Osteoblast (primary cell): Measurements from ENCODE around the gene TRIM71. TPM values are rescaled to one million over a fixed set of nuclear protein-coding genes. Genes with fewer than 3 reads are reported as not detected.

Experiments
- DNase-seq: peaks from one replicate; pipeline ENCODE4 v3.0.0; 2011; ENCODE audit warnings: low spot score, mixed read lengths; ENCODE audit not compliant: insufficient read length; ENCODE audit errors: missing footprints
- H2AFZ ChIP-seq: 2 replicates; pipeline ENCODE4 v1.6.0; 2011; ENCODE audit warnings: mild to moderate bottlenecking, low read length
- H3K27ac ChIP-seq: 2 replicates; pipeline ENCODE4 v1.5.1; 2011; ENCODE audit warnings: mild to moderate bottlenecking, low read depth, low read length, moderate library complexity
- H3K27me3 ChIP-seq: 2 replicates; pipeline ENCODE4 v1.6.0; 2012; ENCODE audit warnings: mild to moderate bottlenecking, control low read depth, inconsistent platforms, low read length, moderate library complexity; ENCODE audit not compliant: insufficient read depth
- H3K36me3 ChIP-seq: 2 replicates; pipeline ENCODE4 v1.5.1; 2011; ENCODE audit warnings: mild to moderate bottlenecking, low read length, control low read depth, moderate library complexity; ENCODE audit not compliant: insufficient read depth
- H3K4me1 ChIP-seq: 2 replicates; pipeline ENCODE4 v1.5.1; 2011; ENCODE audit warnings: mild to moderate bottlenecking, low read length, control low read depth, moderate library complexity; ENCODE audit not compliant: insufficient read depth
- H3K4me2 ChIP-seq: 2 replicates; pipeline ENCODE4 v1.6.0; 2011; ENCODE audit warnings: mild to moderate bottlenecking, low read length; ENCODE audit not compliant: insufficient read depth
- H3K4me3 ChIP-seq: fragments of 200-600 bp; sonication (generic); 3 replicates; pipeline ENCODE4 v1.5.1; 2012; ENCODE audit warnings: mild to moderate bottlenecking, low read length, inconsistent platforms; ENCODE audit not compliant: insufficient read depth
- H3K79me2 ChIP-seq: 2 replicates; pipeline ENCODE4 v1.6.0; 2012; ENCODE audit warnings: mild to moderate bottlenecking, low read length, control low read depth, inconsistent platforms; ENCODE audit not compliant: insufficient read depth
- H3K9me3 ChIP-seq: 2 replicates; pipeline ENCODE4 v1.5.1; 2011; ENCODE audit warnings: low read depth, low read length, control low read depth
- H4K20me1 ChIP-seq: 2 replicates; pipeline ENCODE4 v1.6.0; 2012; ENCODE audit warnings: mild to moderate bottlenecking, low read length, control low read depth; ENCODE audit not compliant: insufficient read depth
- total RNA-seq: library from RNA; depleted of rRNA; stranded (reverse); fragments of >200 nt; gene quantifications from 2 replicates; pipeline ENCODE4 v1.2.3, GENCODE V29; 2012
- TF ChIP-seq, protein P1 (sequence below): IDR thresholded peaks from 2 replicates; pipeline ENCODE4 v1.5.1; 2011; ENCODE audit warnings: mild to moderate bottlenecking, low read depth, low read length, moderate library complexity; ENCODE audit errors: extremely low read depth

Gene TRIM71
- total RNA-seq, 1 donor: not detected

DNA sequence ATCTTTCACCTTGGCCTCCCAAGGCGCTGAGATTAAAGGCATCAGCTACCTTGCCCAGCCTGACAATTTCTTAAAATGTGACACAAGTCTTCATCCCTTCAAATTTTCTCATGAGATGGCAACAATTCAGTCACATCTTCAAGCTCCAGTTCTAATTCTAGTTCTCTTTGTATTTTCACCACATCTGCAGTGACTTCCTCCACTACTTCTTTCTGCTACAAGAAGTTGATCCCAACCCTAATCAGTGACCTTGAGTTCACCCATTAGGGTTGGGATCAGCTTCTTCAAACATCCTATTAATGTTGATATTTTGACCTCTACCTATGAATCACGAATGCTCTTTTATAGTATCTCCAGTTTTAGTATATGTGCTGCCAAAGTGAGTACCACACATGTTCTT is 59.8 kb downstream of the TRIM71 start:
- peaks cover 18% of the 10 kb centered on the region for H3K4me1 ChIP-seq
- no peaks in the 10 kb centered on the region for H3K79me2 ChIP-seq
- H3K4me2 ChIP-seq: no peak overlapping the region
- H4K20me1 ChIP-seq: no peaks in the 10 kb centered on the region
- H3K9me3 ChIP-seq: no peaks in the 10 kb centered on the region
- H3K27ac ChIP-seq: no peak overlapping the region
- peaks cover 10% of the 10 kb centered on the region for H3K27me3 ChIP-seq
- H3K36me3 ChIP-seq: no peaks in the 10 kb centered on the region
- no peak overlapping the region for H2AFZ ChIP-seq
- TF ChIP-seq, protein P1, sequence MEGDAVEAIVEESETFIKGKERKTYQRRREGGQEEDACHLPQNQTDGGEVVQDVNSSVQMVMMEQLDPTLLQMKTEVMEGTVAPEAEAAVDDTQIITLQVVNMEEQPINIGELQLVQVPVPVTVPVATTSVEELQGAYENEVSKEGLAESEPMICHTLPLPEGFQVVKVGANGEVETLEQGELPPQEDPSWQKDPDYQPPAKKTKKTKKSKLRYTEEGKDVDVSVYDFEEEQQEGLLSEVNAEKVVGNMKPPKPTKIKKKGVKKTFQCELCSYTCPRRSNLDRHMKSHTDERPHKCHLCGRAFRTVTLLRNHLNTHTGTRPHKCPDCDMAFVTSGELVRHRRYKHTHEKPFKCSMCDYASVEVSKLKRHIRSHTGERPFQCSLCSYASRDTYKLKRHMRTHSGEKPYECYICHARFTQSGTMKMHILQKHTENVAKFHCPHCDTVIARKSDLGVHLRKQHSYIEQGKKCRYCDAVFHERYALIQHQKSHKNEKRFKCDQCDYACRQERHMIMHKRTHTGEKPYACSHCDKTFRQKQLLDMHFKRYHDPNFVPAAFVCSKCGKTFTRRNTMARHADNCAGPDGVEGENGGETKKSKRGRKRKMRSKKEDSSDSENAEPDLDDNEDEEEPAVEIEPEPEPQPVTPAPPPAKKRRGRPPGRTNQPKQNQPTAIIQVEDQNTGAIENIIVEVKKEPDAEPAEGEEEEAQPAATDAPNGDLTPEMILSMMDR: no peak
- no peak for DNase-seq
- no peak overlapping the region for H3K4me3 ChIP-seq

DNA sequence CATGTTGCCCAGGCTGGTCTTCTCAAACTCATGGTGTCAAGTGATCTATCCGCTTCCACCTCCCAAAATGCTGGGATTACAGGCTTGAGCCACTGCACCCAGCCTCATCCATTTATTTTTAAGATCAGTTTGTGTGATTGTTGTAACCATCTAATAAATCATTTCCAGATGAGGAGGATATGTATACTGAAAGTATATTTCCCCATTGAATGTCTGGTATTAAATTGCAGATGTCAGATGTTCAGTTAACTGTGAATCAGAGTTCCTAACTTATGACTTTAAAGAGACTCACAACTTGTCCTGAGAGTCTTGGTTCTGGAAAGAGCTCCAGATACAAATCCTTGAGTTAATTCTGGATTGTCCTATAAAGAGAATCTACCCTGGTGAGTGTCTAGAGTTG is 62.4 kb downstream of the TRIM71 start:
- Histone ChIP-seq H3K4me2 (no peak overlapping the region), H3K4me3 (no peak overlapping the region), H3K9me3 (no peaks in the 10 kb centered on the region), H3K27ac (no peak overlapping the region), H3K79me2 (no peaks in the 10 kb centered on the region), H4K20me1 (no peaks in the 10 kb centered on the region), H3K27me3 (peaks cover 6% of the 10 kb centered on the region), H3K36me3 (no peaks in the 10 kb centered on the region), H3K4me1 (peaks cover 4% of the 10 kb centered on the region), H2AFZ (no peak overlapping the region)
- TF ChIP-seq, protein P1: no peak
- no peak for DNase-seq

DNA sequence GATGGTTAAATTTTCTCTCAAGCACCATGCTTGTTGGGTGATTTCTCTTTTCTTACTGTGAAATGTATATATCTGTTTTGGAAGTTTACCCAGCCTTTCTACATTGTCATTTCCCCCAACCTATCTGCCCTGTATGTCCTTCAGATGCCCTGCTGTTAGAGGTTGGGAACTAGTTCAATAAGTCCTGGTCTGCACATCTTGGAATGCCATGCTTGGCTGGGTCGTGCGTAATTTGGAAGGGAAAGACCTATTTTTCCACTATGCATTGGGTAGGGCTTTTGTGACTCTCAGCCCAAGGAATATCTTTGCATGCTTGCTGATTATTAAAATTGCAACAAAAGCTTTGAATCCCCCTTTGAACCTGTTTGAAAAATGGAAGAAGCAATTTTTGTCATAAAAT is 63.8 kb downstream of the TRIM71 start:
- no peak overlapping the region for H3K27ac ChIP-seq
- TF ChIP-seq, protein P1: no peak
- peaks cover 14% of the 10 kb centered on the region for H3K27me3 ChIP-seq
- no peaks in the 10 kb centered on the region for H3K79me2 ChIP-seq
- no peaks in the 10 kb centered on the region for H3K9me3 ChIP-seq
- H4K20me1 ChIP-seq: no peaks in the 10 kb centered on the region
- H3K4me1 ChIP-seq: no peaks in the 10 kb centered on the region
- DNase-seq: no peak
- no peak overlapping the region for H3K4me3 ChIP-seq
- no peak overlapping the region for H2AFZ ChIP-seq
- H3K4me2 ChIP-seq: no peak overlapping the region
- no peaks in the 10 kb centered on the region for H3K36me3 ChIP-seq

DNA sequence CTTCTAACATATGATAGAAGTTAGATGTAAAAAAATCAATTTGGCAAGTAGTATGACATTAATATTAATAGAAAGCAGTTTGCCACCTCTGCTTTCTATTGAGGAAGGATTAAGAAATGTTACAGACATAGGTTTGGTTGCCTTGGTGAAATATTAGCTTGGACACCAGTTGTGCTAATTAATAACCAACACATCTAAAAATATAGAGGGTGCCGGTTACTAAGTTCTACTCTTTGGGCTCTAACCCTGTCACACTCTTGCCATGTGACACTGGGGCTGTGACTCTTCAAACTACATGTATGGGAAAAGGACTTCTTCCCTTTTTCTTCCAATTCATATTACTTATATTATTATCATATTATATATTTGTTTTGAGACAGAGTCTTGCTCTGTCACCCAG is 64.4 kb downstream of the TRIM71 start:
- Histone ChIP-seq H3K4me3 (no peak overlapping the region), H3K36me3 (no peaks in the 10 kb centered on the region), H2AFZ (no peak overlapping the region), H3K27me3 (peaks cover 18% of the 10 kb centered on the region), H3K27ac (no peak overlapping the region), H3K79me2 (no peaks in the 10 kb centered on the region), H3K9me3 (no peaks in the 10 kb centered on the region), H3K4me1 (no peaks in the 10 kb centered on the region), H4K20me1 (no peaks in the 10 kb centered on the region), H3K4me2 (no peak overlapping the region)
- no peak for DNase-seq
- TF ChIP-seq, protein P1: no peak
